Neural cell (in vitro differentiated cells): ENCODE results near the gene HNF1B. TPM values are rescaled to one million over a fixed set of nuclear protein-coding genes. Genes with fewer than 3 reads are reported as not detected.

ENCODE experiments used
- H2AFZ ChIP-seq: fragments of 200-600, 300-800 bp; sonication (generic), shearing (Covaris generic); 2 replicates; pipeline ENCODE4 v1.6.0; 2014; ENCODE audit warnings: low read depth, mild to moderate bottlenecking, antibody characterized with exemption, low read length, moderate library complexity
- H3F3A ChIP-seq: fragments of 200-600 bp; shearing (Covaris generic); 2 replicates; pipeline ENCODE4 v1.6.1; 2016; ENCODE audit warnings: mild to moderate bottlenecking, moderate library complexity, mixed read lengths, antibody characterized with exemption, low read length; ENCODE audit not compliant: insufficient read depth, poor library complexity, severe bottlenecking
- H3K27ac ChIP-seq: fragments of 200-600, 300-800 bp; sonication (generic), shearing (Covaris generic); 2 replicates; pipeline ENCODE4 v1.5.1; 2014; ENCODE audit warnings: mild to moderate bottlenecking, low read length, moderate library complexity
- H3K27me3 ChIP-seq: fragments of 300-800, 200-600 bp; sonication (generic), shearing (Covaris generic); 2 replicates; pipeline ENCODE4 v1.6.0; 2014; ENCODE audit warnings: mild to moderate bottlenecking, low read depth, low read length, moderate library complexity; ENCODE audit not compliant: insufficient read depth
- H3K36me3 ChIP-seq: fragments of 300-800, 200-600 bp; sonication (generic), shearing (Covaris generic); 2 replicates; pipeline ENCODE4 v1.5.1; 2014; ENCODE audit warnings: mild to moderate bottlenecking, antibody characterized with exemption, low read length, moderate library complexity; ENCODE audit not compliant: insufficient read depth
- H3K4me2 ChIP-seq: fragments of 300-800, 200-600 bp; sonication (generic), shearing (Covaris generic); 2 replicates; pipeline ENCODE4 v1.6.0; 2014; ENCODE audit warnings: mild to moderate bottlenecking, low read length
- H3K4me3 ChIP-seq: fragments of 300-800, 200-600 bp; sonication (generic), shearing (Covaris generic); 2 replicates; pipeline ENCODE4 v1.5.1; 2014; ENCODE audit warnings: mild to moderate bottlenecking, low read length, moderate library complexity
- H3K79me2 ChIP-seq: fragments of 200-600 bp; shearing (Covaris generic); replicated peaks from 2 replicates; pipeline ENCODE4 v1.6.0; 2014; ENCODE audit warnings: mild to moderate bottlenecking, low read length, moderate library complexity; ENCODE audit not compliant: insufficient read depth
- H3K9ac ChIP-seq: fragments of 300-800, 200-600 bp; sonication (generic), shearing (Covaris generic); 2 replicates; pipeline ENCODE4 v1.6.1; 2016; ENCODE audit warnings: mild to moderate bottlenecking, low read length, mixed read lengths
- H3K9me2 ChIP-seq: fragments of 200-600 bp; shearing (Covaris generic); 2 replicates; pipeline ENCODE4 v1.6.1; 2016; ENCODE audit warnings: mild to moderate bottlenecking, low read length, mixed read lengths; ENCODE audit not compliant: insufficient read depth
- H3K9me3 ChIP-seq: fragments of 200-600, 300-800 bp; sonication (generic), shearing (Covaris generic); 2 replicates; pipeline ENCODE4 v1.6.1; 2016; ENCODE audit warnings: mild to moderate bottlenecking, mixed run types, low read length, moderate library complexity, mixed read lengths
- H4K20me1 ChIP-seq: fragments of 200-600 bp; shearing (Covaris generic); 2 replicates; pipeline ENCODE4 v1.6.1; 2016; ENCODE audit warnings: mild to moderate bottlenecking, mixed run types; ENCODE audit not compliant: insufficient read depth
- EP300 ChIP-seq: fragments of 450-650 bp; conservative IDR thresholded peaks from 2 replicates; pipeline ENCODE4 v1.6.1; 2014; ENCODE audit warnings: antibody characterized with exemption, mild to moderate bottlenecking, moderate library complexity; ENCODE audit not compliant: poor library complexity, severe bottlenecking
- EZH2 ChIP-seq: fragments of 200-600, 300-800 bp; shearing (Covaris generic), sonication (generic); IDR thresholded peaks from 2 replicates; pipeline ENCODE4 v1.6.1; 2014; ENCODE audit warnings: antibody characterized with exemption, low read length, borderline replicate concordance, mild to moderate bottlenecking; ENCODE audit not compliant: insufficient read depth, poor library complexity, severe bottlenecking
- MXI1 ChIP-seq: fragments of 450-650 bp; conservative IDR thresholded peaks from 2 replicates; pipeline ENCODE4 v1.6.1; 2014; ENCODE audit warnings: antibody characterized with exemption, mild to moderate bottlenecking; ENCODE audit not compliant: poor library complexity, severe bottlenecking
- POLR2AphosphoS5 ChIP-seq: IDR thresholded peaks from 2 replicates; pipeline ENCODE4 v1.6.1; 2012
- RAD21 ChIP-seq: fragments of 450-650 bp; conservative IDR thresholded peaks from 2 replicates; pipeline ENCODE4 v1.6.1; 2014; ENCODE audit warnings: antibody characterized with exemption, mild to moderate bottlenecking, moderate library complexity
- SMC3 ChIP-seq: fragments of 450-650 bp; conservative IDR thresholded peaks from 2 replicates; pipeline ENCODE4 v1.6.1; 2014; ENCODE audit warnings: antibody characterized with exemption, mild to moderate bottlenecking, moderate library complexity; ENCODE audit not compliant: poor library complexity
- TAF1 ChIP-seq: IDR thresholded peaks from 2 replicates; pipeline ENCODE4 v1.6.1; 2012; ENCODE audit warnings: low read depth
- polyA plus RNA-seq: library from polyadenylated mRNA; depleted of rRNA; stranded (reverse); fragments of >200 nt; gene quantifications from 2 replicates; pipeline ENCODE4 v1.2.3, GENCODE V29; 2014
- TF ChIP-seq, protein P1 (sequence below): fragments of 450-650 bp; IDR thresholded peaks from 2 replicates; pipeline ENCODE4 v1.5.1; 2014; ENCODE audit warnings: antibody characterized with exemption, mild to moderate bottlenecking, moderate library complexity; ENCODE audit not compliant: poor library complexity, severe bottlenecking
- TF ChIP-seq, protein P2 (sequence below): IDR thresholded peaks from 2 replicates; pipeline ENCODE4 v1.6.1; 2012; ENCODE audit warnings: borderline replicate concordance

The HNF1B gene
- polyA plus RNA-seq, 1 donor from 2014 or later, result not detected

DNA sequence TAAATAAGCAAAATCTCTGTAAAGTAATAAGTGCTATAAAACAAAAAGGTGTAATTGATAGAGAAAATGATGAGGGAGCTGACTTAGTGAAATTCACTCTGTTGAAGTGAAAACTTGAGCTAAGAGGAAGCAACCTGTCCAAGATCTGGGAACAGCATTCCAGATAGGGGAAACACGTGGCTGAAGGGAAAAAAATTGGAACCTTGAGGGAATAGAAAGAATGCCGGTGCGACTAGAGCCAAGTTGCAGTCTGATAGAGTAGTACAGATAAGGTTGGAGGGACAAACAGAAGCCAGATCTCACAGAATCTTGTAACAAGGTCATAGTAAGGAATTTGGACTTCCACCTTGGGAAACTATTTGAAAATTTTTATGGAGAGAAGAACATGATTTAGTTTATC is 101.0 kb downstream of the HNF1B start:
- Histone ChIP-seq H3F3A (no peaks in the 10 kb centered on the region), H3K27me3 (peaks cover 16% of the 10 kb centered on the region), H2AFZ (peak overlapping the region; percentile 80), H3K4me3 (peak overlapping the region; percentile 80), H3K9ac (peak overlapping the region; percentile 77), H3K4me2 (peak overlapping the region; percentile 54), H3K9me3 (no peaks in the 10 kb centered on the region), H3K36me3 (no peaks in the 10 kb centered on the region), H3K27ac (peak overlapping the region; percentile 63), H4K20me1 (no peaks in the 10 kb centered on the region), H3K79me2 (peaks cover 47% of the 10 kb centered on the region), H3K9me2 (no peaks in the 10 kb centered on the region)
- TF ChIP-seq RAD21 (no peak), EP300 (no peak), MXI1 (no peak), EZH2 (no peak), POLR2AphosphoS5 (no peak), TAF1 (no peak), SMC3 (no peak)
- TF ChIP-seq, protein P1, sequence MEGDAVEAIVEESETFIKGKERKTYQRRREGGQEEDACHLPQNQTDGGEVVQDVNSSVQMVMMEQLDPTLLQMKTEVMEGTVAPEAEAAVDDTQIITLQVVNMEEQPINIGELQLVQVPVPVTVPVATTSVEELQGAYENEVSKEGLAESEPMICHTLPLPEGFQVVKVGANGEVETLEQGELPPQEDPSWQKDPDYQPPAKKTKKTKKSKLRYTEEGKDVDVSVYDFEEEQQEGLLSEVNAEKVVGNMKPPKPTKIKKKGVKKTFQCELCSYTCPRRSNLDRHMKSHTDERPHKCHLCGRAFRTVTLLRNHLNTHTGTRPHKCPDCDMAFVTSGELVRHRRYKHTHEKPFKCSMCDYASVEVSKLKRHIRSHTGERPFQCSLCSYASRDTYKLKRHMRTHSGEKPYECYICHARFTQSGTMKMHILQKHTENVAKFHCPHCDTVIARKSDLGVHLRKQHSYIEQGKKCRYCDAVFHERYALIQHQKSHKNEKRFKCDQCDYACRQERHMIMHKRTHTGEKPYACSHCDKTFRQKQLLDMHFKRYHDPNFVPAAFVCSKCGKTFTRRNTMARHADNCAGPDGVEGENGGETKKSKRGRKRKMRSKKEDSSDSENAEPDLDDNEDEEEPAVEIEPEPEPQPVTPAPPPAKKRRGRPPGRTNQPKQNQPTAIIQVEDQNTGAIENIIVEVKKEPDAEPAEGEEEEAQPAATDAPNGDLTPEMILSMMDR, result no peak
- TF ChIP-seq, protein P2, sequence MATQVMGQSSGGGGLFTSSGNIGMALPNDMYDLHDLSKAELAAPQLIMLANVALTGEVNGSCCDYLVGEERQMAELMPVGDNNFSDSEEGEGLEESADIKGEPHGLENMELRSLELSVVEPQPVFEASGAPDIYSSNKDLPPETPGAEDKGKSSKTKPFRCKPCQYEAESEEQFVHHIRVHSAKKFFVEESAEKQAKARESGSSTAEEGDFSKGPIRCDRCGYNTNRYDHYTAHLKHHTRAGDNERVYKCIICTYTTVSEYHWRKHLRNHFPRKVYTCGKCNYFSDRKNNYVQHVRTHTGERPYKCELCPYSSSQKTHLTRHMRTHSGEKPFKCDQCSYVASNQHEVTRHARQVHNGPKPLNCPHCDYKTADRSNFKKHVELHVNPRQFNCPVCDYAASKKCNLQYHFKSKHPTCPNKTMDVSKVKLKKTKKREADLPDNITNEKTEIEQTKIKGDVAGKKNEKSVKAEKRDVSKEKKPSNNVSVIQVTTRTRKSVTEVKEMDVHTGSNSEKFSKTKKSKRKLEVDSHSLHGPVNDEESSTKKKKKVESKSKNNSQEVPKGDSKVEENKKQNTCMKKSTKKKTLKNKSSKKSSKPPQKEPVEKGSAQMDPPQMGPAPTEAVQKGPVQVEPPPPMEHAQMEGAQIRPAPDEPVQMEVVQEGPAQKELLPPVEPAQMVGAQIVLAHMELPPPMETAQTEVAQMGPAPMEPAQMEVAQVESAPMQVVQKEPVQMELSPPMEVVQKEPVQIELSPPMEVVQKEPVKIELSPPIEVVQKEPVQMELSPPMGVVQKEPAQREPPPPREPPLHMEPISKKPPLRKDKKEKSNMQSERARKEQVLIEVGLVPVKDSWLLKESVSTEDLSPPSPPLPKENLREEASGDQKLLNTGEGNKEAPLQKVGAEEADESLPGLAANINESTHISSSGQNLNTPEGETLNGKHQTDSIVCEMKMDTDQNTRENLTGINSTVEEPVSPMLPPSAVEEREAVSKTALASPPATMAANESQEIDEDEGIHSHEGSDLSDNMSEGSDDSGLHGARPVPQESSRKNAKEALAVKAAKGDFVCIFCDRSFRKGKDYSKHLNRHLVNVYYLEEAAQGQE, result no peak

DNA sequence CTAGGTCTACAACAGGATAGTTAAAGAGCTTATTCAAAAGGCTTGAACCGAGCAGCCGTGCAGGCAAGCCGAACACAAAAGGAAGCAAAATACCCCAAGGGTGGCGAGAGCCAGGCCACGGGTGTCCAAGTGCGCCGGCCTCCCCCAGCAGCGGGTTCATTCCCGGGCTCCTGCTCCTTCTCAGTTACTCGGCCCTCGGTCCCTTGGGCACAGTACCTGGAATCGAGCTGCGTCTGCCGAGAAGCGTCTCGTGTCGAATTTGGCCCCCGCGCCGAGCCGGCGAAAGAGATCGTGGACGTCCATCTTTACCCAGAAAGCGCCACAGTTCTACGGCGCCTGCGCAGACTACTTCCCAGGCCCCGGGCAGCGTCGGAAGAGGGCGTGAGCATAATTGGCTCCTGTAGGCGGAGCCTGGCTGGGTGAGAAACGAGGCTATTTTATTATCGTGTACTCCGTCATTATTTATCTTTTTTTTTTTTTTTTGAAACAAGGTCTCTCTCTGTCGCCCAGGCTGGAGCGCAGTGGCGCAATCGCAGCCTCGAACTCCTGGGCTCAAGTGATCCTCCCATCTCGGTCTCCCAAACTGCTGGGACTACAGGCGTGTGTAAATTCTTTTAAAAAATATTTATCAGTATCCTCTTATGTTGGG is 101.6 kb downstream of the HNF1B start, which contains the start of gene DDX52:
DDX52 (minus strand) TSS at position 329 of the 649 bp plus-strand sequence; CDS start at position 303, 26 bp downstream.
- Histone ChIP-seq H3K79me2 (peaks cover 48% of the 10 kb centered on the region), H3K4me2 (peak within 1 kb of the TSS; percentile 99), H3K4me3 (peak within 1 kb of the TSS; percentile 80), H2AFZ (peak within 1 kb of the TSS; percentile 80), H3K27ac (peak within 1 kb of the TSS; percentile 63), H3K9ac (peak within 1 kb of the TSS; percentile 77), H3K9me3 (no peaks in the 10 kb centered on the region), H3F3A (no peaks in the 10 kb centered on the region), H4K20me1 (no peaks in the 10 kb centered on the region), H3K36me3 (no peaks in the 10 kb centered on the region), H3K9me2 (no peaks in the 10 kb centered on the region), H3K27me3 (peaks cover 16% of the 10 kb centered on the region)
- TF ChIP-seq SMC3, result peak; percentile 41
- TF ChIP-seq, protein P2, result peak; percentile 56
- TF ChIP-seq TAF1, result no peak
- TF ChIP-seq, protein P1, result peak; percentile 47
- TF ChIP-seq EP300, result no peak
- TF ChIP-seq RAD21, result peak; percentile 47
- TF ChIP-seq POLR2AphosphoS5, result peak; percentile 80
- TF ChIP-seq EZH2, result no peak
- TF ChIP-seq MXI1, result peak; percentile 70
